ENCODE measurements around the gene AURKA. TPM values are rescaled to one million over a fixed set of nuclear protein-coding genes. Genes with fewer than 3 reads are reported as not detected.

The AURKA gene
- total RNA-seq, 1 experiment from 2014 or later = 115 TPM

- ATAC-seq = no peak
- intact Hi-C loops (cut with micrococcal nuclease; ENCODE audit: unreplicated experiment) (no loop called here), in situ Hi-C loops (cut with HindIII; ENCODE audit: low pct_unique_long_range_greater_than_20kb, low sequenced_read_pairs) (no loop called here)
- TF ChIP-seq, protein P1, sequence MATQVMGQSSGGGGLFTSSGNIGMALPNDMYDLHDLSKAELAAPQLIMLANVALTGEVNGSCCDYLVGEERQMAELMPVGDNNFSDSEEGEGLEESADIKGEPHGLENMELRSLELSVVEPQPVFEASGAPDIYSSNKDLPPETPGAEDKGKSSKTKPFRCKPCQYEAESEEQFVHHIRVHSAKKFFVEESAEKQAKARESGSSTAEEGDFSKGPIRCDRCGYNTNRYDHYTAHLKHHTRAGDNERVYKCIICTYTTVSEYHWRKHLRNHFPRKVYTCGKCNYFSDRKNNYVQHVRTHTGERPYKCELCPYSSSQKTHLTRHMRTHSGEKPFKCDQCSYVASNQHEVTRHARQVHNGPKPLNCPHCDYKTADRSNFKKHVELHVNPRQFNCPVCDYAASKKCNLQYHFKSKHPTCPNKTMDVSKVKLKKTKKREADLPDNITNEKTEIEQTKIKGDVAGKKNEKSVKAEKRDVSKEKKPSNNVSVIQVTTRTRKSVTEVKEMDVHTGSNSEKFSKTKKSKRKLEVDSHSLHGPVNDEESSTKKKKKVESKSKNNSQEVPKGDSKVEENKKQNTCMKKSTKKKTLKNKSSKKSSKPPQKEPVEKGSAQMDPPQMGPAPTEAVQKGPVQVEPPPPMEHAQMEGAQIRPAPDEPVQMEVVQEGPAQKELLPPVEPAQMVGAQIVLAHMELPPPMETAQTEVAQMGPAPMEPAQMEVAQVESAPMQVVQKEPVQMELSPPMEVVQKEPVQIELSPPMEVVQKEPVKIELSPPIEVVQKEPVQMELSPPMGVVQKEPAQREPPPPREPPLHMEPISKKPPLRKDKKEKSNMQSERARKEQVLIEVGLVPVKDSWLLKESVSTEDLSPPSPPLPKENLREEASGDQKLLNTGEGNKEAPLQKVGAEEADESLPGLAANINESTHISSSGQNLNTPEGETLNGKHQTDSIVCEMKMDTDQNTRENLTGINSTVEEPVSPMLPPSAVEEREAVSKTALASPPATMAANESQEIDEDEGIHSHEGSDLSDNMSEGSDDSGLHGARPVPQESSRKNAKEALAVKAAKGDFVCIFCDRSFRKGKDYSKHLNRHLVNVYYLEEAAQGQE (IDR thresholded peaks at IDR 0.05; ENCODE audit: insufficient read depth in 1 of 2, low read depth in 2 of 2, low read length in 1 of 2) = no peak
- TF ChIP-seq TCF7L2 (IDR thresholded peaks at IDR 0.05; ENCODE audit: low read depth, low read length) = no peak
- TF ChIP-seq SIN3A (IDR thresholded peaks at IDR 0.05; ENCODE audit: borderline replicate concordance, insufficient read depth, low read depth, low read length) = no peak
- TF ChIP-seq, protein P2, sequence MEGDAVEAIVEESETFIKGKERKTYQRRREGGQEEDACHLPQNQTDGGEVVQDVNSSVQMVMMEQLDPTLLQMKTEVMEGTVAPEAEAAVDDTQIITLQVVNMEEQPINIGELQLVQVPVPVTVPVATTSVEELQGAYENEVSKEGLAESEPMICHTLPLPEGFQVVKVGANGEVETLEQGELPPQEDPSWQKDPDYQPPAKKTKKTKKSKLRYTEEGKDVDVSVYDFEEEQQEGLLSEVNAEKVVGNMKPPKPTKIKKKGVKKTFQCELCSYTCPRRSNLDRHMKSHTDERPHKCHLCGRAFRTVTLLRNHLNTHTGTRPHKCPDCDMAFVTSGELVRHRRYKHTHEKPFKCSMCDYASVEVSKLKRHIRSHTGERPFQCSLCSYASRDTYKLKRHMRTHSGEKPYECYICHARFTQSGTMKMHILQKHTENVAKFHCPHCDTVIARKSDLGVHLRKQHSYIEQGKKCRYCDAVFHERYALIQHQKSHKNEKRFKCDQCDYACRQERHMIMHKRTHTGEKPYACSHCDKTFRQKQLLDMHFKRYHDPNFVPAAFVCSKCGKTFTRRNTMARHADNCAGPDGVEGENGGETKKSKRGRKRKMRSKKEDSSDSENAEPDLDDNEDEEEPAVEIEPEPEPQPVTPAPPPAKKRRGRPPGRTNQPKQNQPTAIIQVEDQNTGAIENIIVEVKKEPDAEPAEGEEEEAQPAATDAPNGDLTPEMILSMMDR (IDR thresholded peaks at IDR 0.05) = no peak
- TF ChIP-seq POLR2AphosphoS5 (IDR thresholded peaks at IDR 0.05; ENCODE audit: low read depth, low read length) = no peak
- Histone ChIP-seq H3K27ac (ENCODE audit: low read length) (no peak overlapping the region), H3K36me3 (ENCODE audit: control insufficient read depth, insufficient read depth, low read length) (peaks cover 48% of the 10 kb centered on the region), H3K4me1 (ENCODE audit: control insufficient read depth, insufficient read depth, low read length) (no peaks in the 10 kb centered on the region; the same call in 1 of the 2 replicates), H3K9me3 (ENCODE audit: control insufficient read depth, insufficient read depth, low read depth, low read length) (no peaks in the 10 kb centered on the region), H3K4me3 (ENCODE audit: low read depth in 2 of 2, low read length in 2 of 2) (no peak overlapping the region), H3K27me3 (ENCODE audit: control insufficient read depth, insufficient read depth, low read length) (no peaks in the 10 kb centered on the region)
- BruUV-seq (replicated peaks) = no TSS peak
- POLR2A ChIA-PET = no interaction called here
- no peak for DNase-seq (ENCODE audit: low read depth, low spot score)
- CTCF ChIA-PET = no interaction called here
Observed at GRCh38 chr20:56382696-56383095, 9.3 kb downstream of the AURKA start.

DNA sequence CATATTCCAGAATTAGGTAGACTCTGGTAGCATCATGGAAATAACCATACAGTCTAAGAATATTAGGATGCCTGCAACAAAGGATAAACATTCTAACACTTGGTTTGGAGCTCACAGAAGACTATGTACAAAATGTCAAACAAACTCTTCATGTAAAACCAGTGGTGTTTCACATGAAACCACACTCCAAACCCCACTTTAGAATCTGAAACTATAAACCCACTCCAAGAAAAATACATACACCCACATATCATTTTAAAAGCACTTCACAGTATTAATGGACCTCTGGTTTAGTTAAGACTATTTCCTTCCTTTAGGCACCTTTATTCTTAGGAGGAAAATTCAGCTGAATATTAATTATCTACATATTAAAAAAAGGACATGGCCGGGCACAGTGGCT, 10.5 kb downstream of the AURKA start:
- H3K4me3 ChIP-seq (ENCODE audit: low read depth in 2 of 2, low read length in 2 of 2) = no peak overlapping the region
- ATAC-seq (no peak), DNase-seq (ENCODE audit: low read depth, low spot score) (no peak)
- no peak overlapping the region for H3K27ac ChIP-seq (ENCODE audit: low read length)
- no TSS peak for BruUV-seq (replicated peaks)
- intact Hi-C loops (cut with micrococcal nuclease; ENCODE audit: unreplicated experiment) (no loop called here), in situ Hi-C loops (cut with HindIII; ENCODE audit: low pct_unique_long_range_greater_than_20kb, low sequenced_read_pairs) (no loop called here)
- no peak for TF ChIP-seq POLR2AphosphoS5 (IDR thresholded peaks at IDR 0.05; ENCODE audit: low read depth, low read length)
- TF ChIP-seq, protein P2 (IDR thresholded peaks at IDR 0.05) = no peak
- no peak for TF ChIP-seq TCF7L2 (IDR thresholded peaks at IDR 0.05; ENCODE audit: low read depth, low read length)
- TF ChIP-seq, protein P1 (IDR thresholded peaks at IDR 0.05; ENCODE audit: insufficient read depth in 1 of 2, low read depth in 2 of 2, low read length in 1 of 2) = no peak
- no peak for TF ChIP-seq SIN3A (IDR thresholded peaks at IDR 0.05; ENCODE audit: borderline replicate concordance, insufficient read depth, low read depth, low read length)
- no peaks in the 10 kb centered on the region for H3K27me3 ChIP-seq (ENCODE audit: control insufficient read depth, insufficient read depth, low read length)
- ChIA-PET CTCF (interaction anchor here (0.6 kb wide), 2 partner anchors 10 to 327 kb away, joined by 3 to 4 read pairs; no protein-coding TSS in a partner anchor), POLR2A (no interaction called here)
- peaks cover 40% of the 10 kb centered on the region for H3K36me3 ChIP-seq (ENCODE audit: control insufficient read depth, insufficient read depth, low read length)
- H3K9me3 ChIP-seq (ENCODE audit: control insufficient read depth, insufficient read depth, low read depth, low read length) = no peaks in the 10 kb centered on the region
- no peaks in the 10 kb centered on the region for H3K4me1 ChIP-seq (ENCODE audit: control insufficient read depth, insufficient read depth, low read length)

Data from Panc1 (cell line).